ENCODE results near the gene FHIT. TPM values are rescaled to one million over a fixed set of nuclear protein-coding genes. Genes with fewer than 3 reads are reported as not detected.

FHIT gene
- total and polyA plus RNA-seq, 8 donors = 1.8 to 10.6 (median 7.1) TPM

GRCh38 chr3:60660026-60660425 lies 591.2 kb downstream of the FHIT start:
- Histone ChIP-seq H3K27me3 (no peaks in the 10 kb centered on the region), H3K9me3 (peaks cover 3 to 36% (median 14%) of the 10 kb centered on the region in 4 donors), H3K4me3 (no peak overlapping the region), H3K36me3 (no peaks in the 10 kb centered on the region), H3K4me1 (no peaks in the 10 kb centered on the region), H3K27ac (no peak overlapping the region)
- intact Hi-C loops (cut with DNase I; ENCODE audit: low total_unique reads) = no loop called here
- 89 to 93% (median 90%) methylated on average over 2 of the region's 2 CpGs for WGBS, 5 donors
- TF ChIP-seq CTCF (IDR thresholded peaks at IDR 0.05) = no peak
- no peak for TF ChIP-seq EP300 (IDR thresholded peaks at IDR 0.05)
- no peak for TF ChIP-seq POLR2A (IDR thresholded peaks at IDR 0.05)
- TF ChIP-seq POLR2AphosphoS5 (IDR thresholded peaks at IDR 0.05) = no peak
- DNase-seq = no peak

- no peaks in the 10 kb centered on the region for H3K36me3 ChIP-seq
- no peak for TF ChIP-seq POLR2AphosphoS5 (IDR thresholded peaks at IDR 0.05)
- no peak for TF ChIP-seq POLR2A (IDR thresholded peaks at IDR 0.05)
- TF ChIP-seq CTCF (IDR thresholded peaks at IDR 0.05) = no peak
- no peak for TF ChIP-seq EP300 (IDR thresholded peaks at IDR 0.05)
- intact Hi-C loops (cut with DNase I; ENCODE audit: low total_unique reads) = no loop called here
- H3K27me3 ChIP-seq = no peaks in the 10 kb centered on the region
- no peak overlapping the region for H3K27ac ChIP-seq
- no peaks in the 10 kb centered on the region for H3K4me1 ChIP-seq
- 94 to 100% (median 94%) methylated on average over 1 of the region's 1 CpG for WGBS, 5 donors
- H3K9me3 ChIP-seq = peaks cover 3 to 36% (median 14%) of the 10 kb centered on the region in 4 donors
- no peak overlapping the region for H3K4me3 ChIP-seq
- no peak for DNase-seq
Observed at GRCh38 chr3:60659098-60659497, 592.2 kb downstream of the FHIT start.

GRCh38 chr3:60657972-60658371 lies 593.3 kb downstream of the FHIT start:
- no peak for DNase-seq
- no peaks in the 10 kb centered on the region for H3K27me3 ChIP-seq

GRCh38 chr3:60652829-60653228 lies 598.4 kb downstream of the FHIT start:
- H3K9me3 ChIP-seq = no peaks in the 10 kb centered on the region
- 88 to 92% (median 91%) methylated on average over 2 of the region's 2 CpGs for WGBS, 5 donors
- H3K27ac ChIP-seq = no peak overlapping the region
- H3K36me3 ChIP-seq = no peaks in the 10 kb centered on the region
- H3K4me3 ChIP-seq = no peak overlapping the region
- TF ChIP-seq POLR2AphosphoS5 (IDR thresholded peaks at IDR 0.05) (no peak), CTCF (IDR thresholded peaks at IDR 0.05) (no peak), POLR2A (IDR thresholded peaks at IDR 0.05) (no peak), EP300 (IDR thresholded peaks at IDR 0.05) (no peak)
- no peak for DNase-seq
- intact Hi-C loops (cut with DNase I; ENCODE audit: low total_unique reads) = no loop called here
- H3K4me1 ChIP-seq = no peaks in the 10 kb centered on the region
- no peaks in the 10 kb centered on the region for H3K27me3 ChIP-seq

More at GRCh38 chr3:60657972-60658371, 593.3 kb downstream of the FHIT start:
- Histone ChIP-seq H3K27ac (no peak overlapping the region), H3K4me3 (no peak overlapping the region), H3K4me1 (no peaks in the 10 kb centered on the region), H3K36me3 (no peaks in the 10 kb centered on the region), H3K9me3 (peaks cover 0 to 29% (median 9%) of the 10 kb centered on the region in 4 donors)
- intact Hi-C loops (cut with DNase I; ENCODE audit: low total_unique reads) = no loop called here
- TF ChIP-seq EP300 (IDR thresholded peaks at IDR 0.05) (no peak), POLR2A (IDR thresholded peaks at IDR 0.05) (no peak), POLR2AphosphoS5 (IDR thresholded peaks at IDR 0.05) (no peak), CTCF (IDR thresholded peaks at IDR 0.05) (no peak)
- 84 to 91% (median 88%) methylated on average over 2 of the region's 2 CpGs for WGBS, 5 donors
